GM10266 (cell line): ENCODE results near the gene ATP6V0A4.
"Not testable (repeated sequence)": the region's sequence is repeated elsewhere in the genome, so short reads cannot be mapped to it uniquely, and the experiment has no call there.

Experiments used
- DNase-seq: peaks from one replicate; pipeline ENCODE4 v3.0.0; 2012; ENCODE audit errors: extremely low spot score
- CTCF ChIP-seq: IDR thresholded peaks from 2 replicates; pipeline ENCODE4 v1.5.1; 2012; ENCODE audit warnings: mild to moderate bottlenecking, low read depth; ENCODE audit not compliant: control insufficient read depth, insufficient read depth; ENCODE audit errors: missing control alignments

ATP6V0A4 gene

GRCh38 chr7:138822867-138823535 lies 25.0 kb upstream of the ATP6V0A4 start:
- TF ChIP-seq CTCF = no peak
- DNase-seq = no peak

- TF ChIP-seq CTCF = no peak
- no peak for DNase-seq
These were observed 23.9 kb upstream of the ATP6V0A4 start for GRCh38 chr7:138821912-138822311.

GRCh38 chr7:138819625-138820024 lies 21.6 kb upstream of the ATP6V0A4 start:
- no peak for DNase-seq
- no peak for TF ChIP-seq CTCF

- DNase-seq = no peak
- no peak for TF ChIP-seq CTCF
These were observed 18.7 kb upstream of the ATP6V0A4 start for GRCh38 chr7:138816650-138817049.

GRCh38 chr7:138814816-138815332 lies 16.9 kb upstream of the ATP6V0A4 start:
- TF ChIP-seq CTCF = no peak
- no peak for DNase-seq

GRCh38 chr7:138813945-138814344 lies 15.9 kb upstream of the ATP6V0A4 start:
- no peak for DNase-seq
- TF ChIP-seq CTCF = no peak

GRCh38 chr7:138811327-138811726 lies 13.3 kb upstream of the ATP6V0A4 start:
- not testable (repeated sequence) for DNase-seq

GRCh38 chr7:138809346-138809745 lies 11.3 kb upstream of the ATP6V0A4 start:
- no peak for TF ChIP-seq CTCF
- no peak for DNase-seq
